ENCODE results near the gene AGBL1. TPM values are rescaled to one million over a fixed set of nuclear protein-coding genes. Genes with fewer than 3 reads are reported as not detected.

Gene AGBL1
- total and polyA plus RNA-seq, 8 donors: under 0.01 to 0.18 TPM; not detected in 6

- 76 to 86% (median 79%) methylated on average over 3 of the region's 3 CpGs for WGBS, 5 donors
- H3K9me3 ChIP-seq: no peaks in the 10 kb centered on the region
- no peaks in the 10 kb centered on the region for H3K36me3 ChIP-seq
- no peak for TF ChIP-seq POLR2A (IDR thresholded peaks at IDR 0.05)
- TF ChIP-seq, protein P1, sequence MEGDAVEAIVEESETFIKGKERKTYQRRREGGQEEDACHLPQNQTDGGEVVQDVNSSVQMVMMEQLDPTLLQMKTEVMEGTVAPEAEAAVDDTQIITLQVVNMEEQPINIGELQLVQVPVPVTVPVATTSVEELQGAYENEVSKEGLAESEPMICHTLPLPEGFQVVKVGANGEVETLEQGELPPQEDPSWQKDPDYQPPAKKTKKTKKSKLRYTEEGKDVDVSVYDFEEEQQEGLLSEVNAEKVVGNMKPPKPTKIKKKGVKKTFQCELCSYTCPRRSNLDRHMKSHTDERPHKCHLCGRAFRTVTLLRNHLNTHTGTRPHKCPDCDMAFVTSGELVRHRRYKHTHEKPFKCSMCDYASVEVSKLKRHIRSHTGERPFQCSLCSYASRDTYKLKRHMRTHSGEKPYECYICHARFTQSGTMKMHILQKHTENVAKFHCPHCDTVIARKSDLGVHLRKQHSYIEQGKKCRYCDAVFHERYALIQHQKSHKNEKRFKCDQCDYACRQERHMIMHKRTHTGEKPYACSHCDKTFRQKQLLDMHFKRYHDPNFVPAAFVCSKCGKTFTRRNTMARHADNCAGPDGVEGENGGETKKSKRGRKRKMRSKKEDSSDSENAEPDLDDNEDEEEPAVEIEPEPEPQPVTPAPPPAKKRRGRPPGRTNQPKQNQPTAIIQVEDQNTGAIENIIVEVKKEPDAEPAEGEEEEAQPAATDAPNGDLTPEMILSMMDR (IDR thresholded peaks at IDR 0.05): no peak
- no peak for TF ChIP-seq EP300 (IDR thresholded peaks at IDR 0.05)
- TF ChIP-seq POLR2AphosphoS5 (IDR thresholded peaks at IDR 0.05): no peak
- no peak overlapping the region for H3K27ac ChIP-seq
- intact Hi-C loops (cut with DNase I; ENCODE audit: low total_unique reads): no loop called here
- H3K27me3 ChIP-seq: no peaks in the 10 kb centered on the region
- H3K4me3 ChIP-seq: no peak overlapping the region
- DNase-seq: no peak
- H3K4me1 ChIP-seq: no peaks in the 10 kb centered on the region
Measured at GRCh38 chr15:86754846-86755245, 675.2 kb downstream of the AGBL1 start.

DNA sequence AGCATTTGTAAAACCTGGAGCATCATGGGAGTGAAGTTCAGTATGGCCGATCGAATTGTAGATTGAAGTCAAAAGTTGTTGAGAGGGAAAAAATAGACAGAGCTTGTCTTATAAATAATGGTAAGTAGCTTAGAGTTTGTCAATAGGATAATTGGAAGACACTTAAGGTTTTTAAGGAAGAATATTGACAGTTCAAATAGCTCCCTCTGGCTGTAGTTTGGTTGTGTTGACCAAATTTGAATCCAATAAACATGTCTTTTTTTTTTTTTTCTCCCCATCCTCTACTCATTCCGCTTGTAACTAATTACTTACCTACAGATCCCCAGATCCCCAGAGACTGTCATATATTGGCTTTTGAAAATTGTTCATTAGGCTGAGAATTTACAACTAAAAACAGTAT is 677.0 kb downstream of the AGBL1 start:
- intact Hi-C loops (cut with DNase I; ENCODE audit: low total_unique reads): no loop called here
- no peaks in the 10 kb centered on the region for H3K4me1 ChIP-seq
- no peak overlapping the region for H3K4me3 ChIP-seq
- H3K27ac ChIP-seq: no peak overlapping the region
- no peaks in the 10 kb centered on the region for H3K9me3 ChIP-seq
- 87 to 95% (median 89%) methylated on average over 3 of the region's 3 CpGs for WGBS, 5 donors
- no peak for TF ChIP-seq POLR2AphosphoS5 (IDR thresholded peaks at IDR 0.05)
- no peak for TF ChIP-seq POLR2A (IDR thresholded peaks at IDR 0.05)
- TF ChIP-seq EP300 (IDR thresholded peaks at IDR 0.05): no peak
- TF ChIP-seq, protein P1 (IDR thresholded peaks at IDR 0.05): no peak
- no peaks in the 10 kb centered on the region for H3K36me3 ChIP-seq
- DNase-seq: no peak
- no peaks in the 10 kb centered on the region for H3K27me3 ChIP-seq

DNA sequence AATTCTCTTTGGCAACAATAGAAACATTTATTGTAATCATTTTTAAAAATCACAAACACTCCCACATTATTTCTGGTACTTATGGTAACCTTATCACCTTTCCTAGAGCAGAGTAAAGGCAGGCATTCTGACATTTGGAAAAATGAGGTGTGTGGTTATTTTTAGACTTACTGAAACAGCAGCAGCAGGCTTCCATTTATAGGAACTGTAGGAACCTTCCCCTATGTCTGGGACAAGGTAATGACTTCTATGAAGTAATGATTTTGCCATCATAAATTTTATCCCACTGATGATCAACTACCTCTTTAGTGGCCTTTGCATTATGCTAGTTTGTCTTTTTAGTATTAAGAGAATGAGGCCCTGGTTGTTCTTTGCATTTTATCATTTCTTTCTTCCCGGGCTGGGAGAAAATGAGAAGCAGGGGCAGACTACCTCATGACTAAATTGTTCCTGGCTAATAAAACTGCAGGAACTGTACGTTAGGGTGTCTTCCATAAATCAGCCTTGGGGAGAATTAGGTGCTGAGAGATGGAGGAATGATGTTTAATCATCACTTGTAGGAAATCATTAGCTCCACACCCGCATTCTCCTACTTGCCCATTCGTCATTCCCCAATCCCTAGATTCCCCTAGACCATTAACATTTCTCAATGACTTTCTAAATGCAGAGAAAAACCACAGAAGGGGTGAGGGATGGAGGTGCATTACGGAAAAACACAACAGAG is 680.3 kb downstream of the AGBL1 start:
- H3K9me3 ChIP-seq: no peaks in the 10 kb centered on the region
- intact Hi-C loops (cut with DNase I; ENCODE audit: low total_unique reads): no loop called here
- 53 to 71% (median 66%) methylated on average over 5 of the region's 5 CpGs for WGBS, 5 donors
- no peak for DNase-seq
- H3K4me1 ChIP-seq: no peaks in the 10 kb centered on the region
- H3K27me3 ChIP-seq: no peaks in the 10 kb centered on the region
- no peak overlapping the region for H3K4me3 ChIP-seq
- H3K27ac ChIP-seq: no peak overlapping the region
- H3K36me3 ChIP-seq: no peaks in the 10 kb centered on the region
- TF ChIP-seq, protein P1 (IDR thresholded peaks at IDR 0.05): no peak
- TF ChIP-seq EP300 (IDR thresholded peaks at IDR 0.05): no peak
- no peak for TF ChIP-seq POLR2AphosphoS5 (IDR thresholded peaks at IDR 0.05)
- no peak for TF ChIP-seq POLR2A (IDR thresholded peaks at IDR 0.05)

GRCh38 chr15:86762874-86763273 is 683.2 kb downstream of the AGBL1 start:
- DNase-seq: no peak
- Histone ChIP-seq H3K36me3 (no peaks in the 10 kb centered on the region), H3K9me3 (no peaks in the 10 kb centered on the region), H3K27me3 (no peaks in the 10 kb centered on the region), H3K27ac (no peak overlapping the region), H3K4me1 (no peaks in the 10 kb centered on the region), H3K4me3 (no peak overlapping the region)
- intact Hi-C loops (cut with DNase I; ENCODE audit: low total_unique reads): no loop called here
- WGBS, 5 donors: 58 to 65% (median 63%) methylated on average over 2 of the region's 2 CpGs
- TF ChIP-seq POLR2A (IDR thresholded peaks at IDR 0.05): no peak
- TF ChIP-seq, protein P1 (IDR thresholded peaks at IDR 0.05): no peak
- no peak for TF ChIP-seq EP300 (IDR thresholded peaks at IDR 0.05)
- TF ChIP-seq POLR2AphosphoS5 (IDR thresholded peaks at IDR 0.05): no peak
